HCT116 (cell line): Measurements from ENCODE around the gene FOXN1. TPM values are rescaled to one million over a fixed set of nuclear protein-coding genes. Genes with fewer than 3 reads are reported as not detected.

Source experiments
- ATAC-seq: fragments of 200-7000 bp; cut with Tn5 transposase; 2 replicates; pipeline ENCODE4 v1.9.1; 2020; ENCODE audit warnings: mild to moderate bottlenecking, moderate library complexity
- BruUV-seq: library from RNA; stranded (reverse); fragments of 400-500 nt; replicated peaks from 2 replicates; lab custom pipeline; 2021; lab: Mats Ljungman, UMichigan
- CTCF ChIA-PET: fragments of 300-600 bp; sonication (Branson Sonifier 250); formaldehyde crosslinking; loops from one replicate; lab custom pipeline; 2021; ENCODE audit warnings: antibody characterized with exemption; lab: Charles Lee
- POLR2A ChIA-PET: fragments of 300-600, 350-600 bp; sonication (Branson Sonifier 250); formaldehyde crosslinking; loops from one replicate; lab custom pipeline; 2021; ENCODE audit warnings: antibody characterized with exemption; lab: Charles Lee
- RAD21 ChIA-PET, 2 experiments: fragments of 300-600 bp; sonication (Branson Sonifier 250); formaldehyde crosslinking; loops; one replicate each; lab custom pipeline; 2023; ENCODE audit warnings: low total read pairs in 2 of 2; ENCODE audit not compliant: uncharacterized antibody in 2 of 2, unreplicated experiment in 2 of 2, low non-redundant PET in 1 of 2; lab: Charles Lee
- DNase-seq: peaks from one replicate; pipeline ENCODE4 v3.0.0-alpha.2; 2010; ENCODE audit warnings: low read depth, low spot score
- H2AFZ ChIP-seq: fragments of 200-600 bp; shearing (Covaris generic), sonication (generic); 2 replicates; pipeline ENCODE4 v1.6.1; 2017; ENCODE audit warnings: low read depth, mixed run types, mixed read lengths, antibody characterized with exemption, low read length; ENCODE audit not compliant: poor library complexity, severe bottlenecking
- H3K27ac ChIP-seq: 2 replicates; pipeline ENCODE4 v1.5.1; 2012; ENCODE audit warnings: low read depth, low read length
- H3K27me3 ChIP-seq: fragments of 200-600 bp; sonication (generic); 2 replicates; pipeline ENCODE4 v1.6.1; 2016; ENCODE audit warnings: mixed run types, low read length, mixed read lengths; ENCODE audit not compliant: insufficient read depth
- H3K36me3 ChIP-seq, 2 experiments: fragments of 200-500 bp in 1 of 2; fragments of 200-600 bp in 1 of 2; sonication (Bioruptor generic) in 1 of 2; sonication (generic) in 1 of 2; 2 replicates each; pipeline versions ENCODE4 v1.5.1 to v1.6.1; 2014 to 2016; ENCODE audit warnings: low read length in 2 of 2, inconsistent platforms in 1 of 2, mixed read lengths in 1 of 2, mixed run types in 1 of 2; ENCODE audit not compliant: insufficient read depth in 2 of 2, control insufficient read depth in 1 of 2
- H3K4me1 ChIP-seq, 2 experiments: fragments of 200-600 bp in 1 of 2; sonication (generic) in 1 of 2; 2 replicates each; pipeline versions ENCODE4 v1.5.1 to v1.6.1; 2012 to 2017; ENCODE audit warnings: low read length in 2 of 2, inconsistent platforms in 1 of 2, mild to moderate bottlenecking in 1 of 2, mixed read lengths in 1 of 2, mixed run types in 1 of 2, moderate library complexity in 1 of 2; ENCODE audit not compliant: insufficient read depth in 2 of 2, control insufficient read depth in 1 of 2
- H3K4me2 ChIP-seq: fragments of 200-600 bp; sonication (generic); 2 replicates; pipeline ENCODE4 v1.6.1; 2017; ENCODE audit warnings: mixed run types, low read length, mixed read lengths
- H3K4me3 ChIP-seq, 2 experiments: fragments of 200-600 bp in 1 of 2; sonication (generic) in 1 of 2; replicated peaks in 1 of 2; 2 replicates each; pipeline ENCODE4 v1.5.1; 2011 to 2016; ENCODE audit warnings: low read length in 2 of 2, control low read depth in 1 of 2, low read depth in 1 of 2, mild to moderate bottlenecking in 1 of 2, mixed read lengths in 1 of 2, mixed run types in 1 of 2
- H3K79me2 ChIP-seq: fragments of 200-600 bp; sonication (generic); 2 replicates; pipeline ENCODE4 v1.6.1; 2017; ENCODE audit warnings: mild to moderate bottlenecking, mixed run types, low read length, moderate library complexity, mixed read lengths; ENCODE audit not compliant: insufficient read depth
- H3K9ac ChIP-seq: fragments of 200-600 bp; sonication (generic); 2 replicates; pipeline ENCODE4 v1.6.1; 2016; ENCODE audit warnings: low read length, mixed read lengths
- H3K9me2 ChIP-seq: fragments of 200-600 bp; sonication (generic), shearing (Covaris generic); 2 replicates; pipeline ENCODE4 v1.6.1; 2017; ENCODE audit warnings: mixed run types, mild to moderate bottlenecking, moderate library complexity; ENCODE audit not compliant: insufficient read depth
- H3K9me3 ChIP-seq, 2 experiments: fragments of 200-500 bp in 1 of 2; fragments of 200-600 bp in 1 of 2; sonication (Bioruptor generic) in 1 of 2; sonication (generic) in 1 of 2; 2 replicates each; pipeline ENCODE4 v1.6.1; 2014 to 2017; ENCODE audit warnings: low read length in 2 of 2, mixed read lengths in 2 of 2, inconsistent platforms in 1 of 2, low read depth in 1 of 2, mild to moderate bottlenecking in 1 of 2, mixed run types in 1 of 2, moderate library complexity in 1 of 2; ENCODE audit not compliant: control insufficient read depth in 1 of 2, insufficient read depth in 1 of 2
- H4K20me1 ChIP-seq: fragments of 200-600 bp; sonication (generic), shearing (Covaris generic); 2 replicates; pipeline ENCODE4 v1.6.1; 2017; ENCODE audit warnings: mixed run types, mild to moderate bottlenecking, moderate library complexity; ENCODE audit not compliant: insufficient read depth
- CBX3 ChIP-seq: IDR thresholded peaks from 2 replicates; pipeline ENCODE4 v1.6.1; 2012; ENCODE audit warnings: low read depth
- EZH2 ChIP-seq: fragments of 200-600 bp; sonication (generic); IDR thresholded peaks from 2 replicates; pipeline ENCODE4 v1.6.1; 2017; ENCODE audit warnings: antibody characterized with exemption, mixed run types
- SIN3A ChIP-seq: IDR thresholded peaks from 2 replicates; pipeline ENCODE4 v1.6.1; 2012; ENCODE audit warnings: low read depth
- SP1 ChIP-seq: IDR thresholded peaks from 2 replicates; pipeline ENCODE4 v1.6.1; 2012; ENCODE audit warnings: low read depth
- TCF7L2 ChIP-seq: IDR thresholded peaks from 2 replicates; pipeline ENCODE4 v1.7.0; 2011; ENCODE audit warnings: borderline replicate concordance, inconsistent platforms; ENCODE audit not compliant: insufficient read depth, insufficient read length; ENCODE audit errors: extremely low read depth
- intact Hi-C: fragments of 100-400 bp; cut with micrococcal nuclease; formaldehyde crosslinking; loops from 2 replicates; pipeline ENCODE4 v1.10.0; 2022
- total RNA-seq: library from RNA; stranded (reverse); gene quantifications from one replicate; pipeline ENCODE4 v1.2.1, GENCODE V29; 2021; ENCODE audit not compliant: unreplicated experiment

FOXN1 gene
- total RNA-seq, 1 experiment from 2014 or later = not detected

GRCh38 chr17:28500712-28501379, 5.3 kb upstream of the FOXN1 start:
- BruUV-seq = no TSS peak
- Histone ChIP-seq H3K27me3 (no peaks in the 10 kb centered on the region), H3K9me2 (no peaks in the 10 kb centered on the region), H3K4me1 (no peaks in the 10 kb centered on the region; a peak in 1 of 4 replicates), H3K36me3 (no peaks in the 10 kb centered on the region), H2AFZ (no peak overlapping the region), H3K79me2 (no peaks in the 10 kb centered on the region), H3K9ac (no peak overlapping the region), H3K27ac (no peak overlapping the region), H3K4me2 (no peak overlapping the region), H3K4me3 (no peak overlapping the region), H4K20me1 (no peaks in the 10 kb centered on the region), H3K9me3 (no peaks in the 10 kb centered on the region)
- no peak for TF ChIP-seq SIN3A
- TF ChIP-seq TCF7L2 = no peak
- no peak for TF ChIP-seq SP1
- TF ChIP-seq CBX3 = no peak
- no peak for TF ChIP-seq EZH2
- no peak for DNase-seq
- CTCF ChIA-PET = no interaction called here
- intact Hi-C loops = no loop called here
- RAD21 ChIA-PET = no interaction called here
- POLR2A ChIA-PET = no interaction called here
- no peak for ATAC-seq

GRCh38 chr17:28501421-28502284, 4.5 kb upstream of the FOXN1 start:
- Histone ChIP-seq H3K4me3 (no peak overlapping the region), H3K9me2 (no peaks in the 10 kb centered on the region), H3K27me3 (no peaks in the 10 kb centered on the region), H3K9ac (no peak overlapping the region), H3K79me2 (no peaks in the 10 kb centered on the region), H3K4me2 (no peak overlapping the region), H3K4me1 (no peaks in the 10 kb centered on the region; a peak in 1 of 4 replicates), H3K27ac (no peak overlapping the region), H4K20me1 (no peaks in the 10 kb centered on the region), H3K9me3 (no peaks in the 10 kb centered on the region), H2AFZ (no peak overlapping the region), H3K36me3 (no peaks in the 10 kb centered on the region)
- CTCF ChIA-PET = no interaction called here
- RAD21 ChIA-PET = no interaction called here
- ATAC-seq (no peak), DNase-seq (no peak)
- POLR2A ChIA-PET = no interaction called here
- BruUV-seq = no TSS peak
- intact Hi-C loops = no loop called here
- TF ChIP-seq TCF7L2 = no peak
